Duodenal mucosa (tissue), 2 donors: ENCODE results near the gene ASPHD2.

Experiments
- H3K27ac ChIP-seq: one replicate; pipeline ENCODE4 v1.7.0; 2013; ENCODE audit warnings: low read depth, low read length
- H3K27me3 ChIP-seq, 2 donors: one replicate each; pipeline ENCODE4 v1.7.0; 2013; ENCODE audit warnings: low read length in 2 of 2, control low read depth in 1 of 2; ENCODE audit not compliant: insufficient read depth in 2 of 2, control insufficient read depth in 1 of 2
- H3K36me3 ChIP-seq, 2 donors: one replicate each; pipeline ENCODE4 v1.7.0; 2013; ENCODE audit warnings: low read length in 2 of 2, control low read depth in 1 of 2; ENCODE audit not compliant: insufficient read depth in 2 of 2, control insufficient read depth in 1 of 2
- H3K4me1 ChIP-seq, 2 donors: one replicate each; pipeline ENCODE4 v1.7.0; 2013; ENCODE audit warnings: low read length in 2 of 2, control low read depth in 1 of 2; ENCODE audit not compliant: insufficient read depth in 2 of 2, control insufficient read depth in 1 of 2
- H3K4me3 ChIP-seq, 2 donors: one replicate each; pipeline ENCODE4 v1.7.0; 2013; ENCODE audit warnings: low read length in 2 of 2, low read depth in 1 of 2
- H3K9ac ChIP-seq, 2 donors: one replicate each; pipeline ENCODE4 v1.7.0; 2013; ENCODE audit warnings: low read length in 2 of 2, low read depth in 1 of 2
- H3K9me3 ChIP-seq, 2 donors: one replicate each; pipeline ENCODE4 v1.7.0; 2013; ENCODE audit warnings: low read length in 2 of 2, control low read depth in 1 of 2; ENCODE audit not compliant: control insufficient read depth in 1 of 2

The ASPHD2 gene

GRCh38 chr22:26492220-26492619, 63.2 kb downstream of the ASPHD2 start:
- H3K4me3 ChIP-seq: no peak overlapping the region
- no peaks in the 10 kb centered on the region for H3K27me3 ChIP-seq
- H3K4me1 ChIP-seq: peaks cover 0 to 3% of the 10 kb centered on the region in 2 donors
- no peak overlapping the region for H3K27ac ChIP-seq
- H3K9me3 ChIP-seq: no peaks in the 10 kb centered on the region
- no peak overlapping the region for H3K9ac ChIP-seq
- peaks cover 75 to 96% of the 10 kb centered on the region in 2 donors for H3K36me3 ChIP-seq

- H3K9me3 ChIP-seq: no peaks in the 10 kb centered on the region
- H3K36me3 ChIP-seq: peaks cover 69 to 88% of the 10 kb centered on the region in 2 donors
Measured at GRCh38 chr22:26494506-26494905, 65.4 kb downstream of the ASPHD2 start.

More at GRCh38 chr22:26494506-26494905, 65.4 kb downstream of the ASPHD2 start:
- no peak overlapping the region for H3K9ac ChIP-seq
- no peak overlapping the region for H3K27ac ChIP-seq
- peaks cover 0 to 4% of the 10 kb centered on the region in 2 donors for H3K4me1 ChIP-seq
- H3K4me3 ChIP-seq: no peak overlapping the region
- H3K27me3 ChIP-seq: no peaks in the 10 kb centered on the region
